ENCODE measurements around the gene SPAG4. TPM values are rescaled to one million over a fixed set of nuclear protein-coding genes. Genes with fewer than 3 reads are reported as not detected.

Gene SPAG4
- total RNA-seq, 2 experiments from 2014 or later, result 6.4 to 6.9 TPM

DNA sequence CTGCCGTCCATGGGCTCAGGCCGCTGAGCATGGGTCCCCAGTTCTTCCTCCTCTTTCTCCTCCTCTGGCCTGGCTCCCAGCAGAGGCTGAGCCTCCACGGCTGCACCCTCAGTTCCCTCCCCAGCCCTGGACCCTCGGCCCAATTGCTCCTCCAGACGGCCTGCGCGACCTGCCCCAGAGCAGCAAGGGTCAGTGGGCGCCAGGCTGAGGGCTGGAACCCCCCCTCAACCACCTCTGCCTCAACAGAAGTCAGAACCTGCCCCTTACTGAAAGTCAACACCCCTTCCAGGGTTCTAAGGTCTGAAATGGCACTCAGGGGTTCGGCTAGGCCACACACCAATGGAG lies 15.9 kb upstream of the SPAG4 start:
- Mint-ChIP-seq H3K36me3 (ENCODE audit: low read depth) (no peaks in the 10 kb centered on the region), H3K27me3 (peaks cover 23% of the 10 kb centered on the region), H3K4me1 (peaks cover 5% of the 10 kb centered on the region), H3K4me3 (no peak overlapping the region), H3K27ac (no peak overlapping the region), H3K9me3 (ENCODE audit: low read depth) (no peaks in the 10 kb centered on the region)
- DNase-seq (no peak), ATAC-seq (no peak)
- POLR2A ChIA-PET, result interaction anchor here (0.6 to 0.8 kb wide), 2 partner anchors 30 to 128 kb away, joined by 3 to 10 read pairs; no protein-coding TSS in a partner anchor
- CTCF ChIA-PET, result no interaction called here
- intact Hi-C loops (cut with DNase I, micrococcal nuclease), result loop anchor here (5.0 kb wide), 3 partner anchors 63 to 137 kb away; partner anchors contain the start of genes CPNE1 (in 1 of the 2), NFS1 (in 1 of the 2), RBM12 (in 1 of the 2) and ROMO1 (in 1 of the 2)

DNA sequence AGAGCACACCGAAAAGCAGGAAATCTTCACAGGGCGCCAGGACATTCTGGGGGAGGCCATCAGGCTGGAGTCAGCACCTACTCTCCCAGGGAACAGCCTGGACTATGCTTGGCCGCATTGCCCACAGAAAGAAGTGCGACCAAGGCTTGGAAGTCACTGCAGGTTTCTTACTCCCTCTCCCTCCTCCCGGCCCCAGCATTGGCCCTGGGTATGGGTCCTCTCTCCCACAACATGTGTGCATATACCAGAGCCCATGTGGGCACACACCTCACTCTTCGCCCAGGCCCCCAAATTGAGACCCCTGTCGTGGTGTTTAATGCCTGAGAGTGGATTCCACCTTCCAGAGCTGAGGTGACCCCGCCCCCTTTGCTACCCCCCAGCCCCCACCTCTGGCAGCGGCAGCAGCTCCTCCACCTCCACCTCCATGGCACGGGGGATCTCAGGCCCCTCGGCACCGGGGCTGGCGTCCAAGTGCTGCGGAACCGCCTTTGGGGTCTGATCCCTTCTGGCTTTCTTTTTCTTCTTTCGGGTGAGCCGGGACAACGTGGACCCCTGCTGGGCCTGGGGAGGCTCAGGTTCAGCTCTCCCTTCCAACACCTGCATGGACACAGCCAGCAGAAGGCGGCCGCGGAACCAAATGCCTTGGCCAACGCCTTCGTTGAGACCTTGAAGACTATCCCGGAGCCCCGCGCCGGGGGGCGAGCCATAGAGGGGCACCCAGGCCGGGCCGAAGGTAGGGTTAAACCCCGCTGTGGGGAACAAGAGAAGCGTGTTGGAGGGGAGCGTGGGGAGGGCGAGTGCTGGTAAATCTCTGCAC lies 15.2 kb upstream of the SPAG4 start:
- peak; percentile 1 for ATAC-seq
- no peaks in the 10 kb centered on the region for H3K9me3 Mint-ChIP-seq (ENCODE audit: low read depth)
- peak overlapping the region; percentile 58 for H3K4me3 Mint-ChIP-seq
- no peaks in the 10 kb centered on the region for H3K36me3 Mint-ChIP-seq (ENCODE audit: low read depth)
- peak; percentile 16 for DNase-seq
- H3K27ac Mint-ChIP-seq, result no peak overlapping the region
- intact Hi-C loops (cut with DNase I, micrococcal nuclease), result loop anchor here (5.0 kb wide), 3 partner anchors 62 to 138 kb away; partner anchors contain the start of genes CPNE1 (in 1 of the 2), NFS1 (in 1 of the 2), RBM12 (in 1 of the 2) and ROMO1 (in 1 of the 2)
- peaks cover 23% of the 10 kb centered on the region for H3K27me3 Mint-ChIP-seq
- peaks cover 5% of the 10 kb centered on the region for H3K4me1 Mint-ChIP-seq
- POLR2A ChIA-PET, result interaction anchor here (0.6 to 1.2 kb wide), 3 partner anchors 15 to 127 kb away, joined by 3 to 10 read pairs (median 6); partner anchors contain the start of gene SPAG4
- CTCF ChIA-PET, result interaction anchor here (0.6 to 1.5 kb wide), 8 partner anchors 9 to 285 kb away, joined by 3 to 6 read pairs (median 4); partner anchors contain the start of gene SPAG4

DNA sequence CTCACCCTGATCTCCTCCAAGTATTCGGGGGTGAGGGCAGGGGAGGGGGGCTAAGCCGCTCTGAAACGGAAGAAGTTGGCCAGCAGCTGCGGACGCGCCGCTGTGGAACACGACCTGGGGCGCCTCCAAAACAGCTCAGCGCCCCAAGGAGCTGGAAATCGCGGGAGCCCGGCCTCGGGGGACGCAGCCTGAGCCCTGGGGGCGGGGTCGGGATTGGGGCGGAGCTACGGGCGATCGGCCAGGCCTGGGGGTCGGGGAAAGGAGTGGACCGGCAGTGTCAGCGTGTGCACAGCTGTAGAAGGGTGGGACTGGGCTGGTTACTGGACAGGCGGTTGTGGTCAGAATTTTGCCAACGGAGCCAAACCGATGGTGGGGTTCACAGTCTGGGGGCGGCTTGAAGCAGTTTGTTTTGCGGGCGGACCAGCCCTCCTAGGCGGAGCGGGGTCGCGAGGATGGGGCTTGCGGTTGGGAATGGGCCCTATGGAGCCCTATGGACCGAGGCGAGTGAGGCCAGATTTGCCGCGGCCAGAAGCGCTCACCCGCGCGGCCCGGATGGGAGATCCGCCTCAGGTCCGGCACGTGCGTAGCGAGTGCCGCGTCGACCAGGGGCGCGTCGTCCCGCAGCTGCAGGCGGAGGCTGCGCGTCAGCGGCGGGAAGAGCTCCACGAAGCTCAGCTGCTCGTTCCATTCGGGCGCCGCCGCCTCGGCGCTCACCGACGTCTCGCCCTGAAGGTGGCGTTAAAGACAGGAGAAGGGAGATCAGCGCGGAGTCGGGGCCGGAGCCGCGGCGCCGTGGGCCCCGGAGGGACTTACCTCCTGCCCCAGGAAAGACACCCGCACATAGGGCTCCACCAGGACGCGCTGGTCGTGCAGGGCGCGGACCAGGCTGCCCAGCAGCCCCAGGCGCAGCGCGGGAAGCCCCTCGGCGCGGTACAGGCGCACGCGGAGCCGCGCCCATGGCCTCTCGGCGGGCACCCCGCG lies 14.3 kb upstream of the SPAG4 start:
- CTCF ChIA-PET, result interaction anchor here (0.6 to 1.5 kb wide), 18 partner anchors 8 to 293 kb away, joined by 3 to 7 read pairs (median 3); partner anchors contain the start of gene SPAG4
- H3K27ac Mint-ChIP-seq, result peak overlapping the region; percentile 49
- POLR2A ChIA-PET, result interaction anchor here (0.6 to 1.2 kb wide), 5 partner anchors 15 to 353 kb away, joined by 3 to 8 read pairs (median 4); partner anchors contain the start of genes SCAND1 and SPAG4
- peaks cover 23% of the 10 kb centered on the region for H3K27me3 Mint-ChIP-seq
- no peaks in the 10 kb centered on the region for H3K36me3 Mint-ChIP-seq (ENCODE audit: low read depth)
- peak; percentile 91 for DNase-seq
- ATAC-seq, result peak; percentile 94
- H3K4me3 Mint-ChIP-seq, result peak overlapping the region; percentile 58
- intact Hi-C loops (cut with DNase I, micrococcal nuclease), result loop anchor here (1.0 to 5.0 kb wide), 8 partner anchors 14 to 353 kb away; partner anchors contain the start of genes NFS1 (in 2 of the 2), ROMO1 (in 2 of the 2), CPNE1 (in 1 of the 2) and RBM12 (in 1 of the 2)
- no peaks in the 10 kb centered on the region for H3K9me3 Mint-ChIP-seq (ENCODE audit: low read depth)
- H3K4me1 Mint-ChIP-seq, result peaks cover 5% of the 10 kb centered on the region

DNA sequence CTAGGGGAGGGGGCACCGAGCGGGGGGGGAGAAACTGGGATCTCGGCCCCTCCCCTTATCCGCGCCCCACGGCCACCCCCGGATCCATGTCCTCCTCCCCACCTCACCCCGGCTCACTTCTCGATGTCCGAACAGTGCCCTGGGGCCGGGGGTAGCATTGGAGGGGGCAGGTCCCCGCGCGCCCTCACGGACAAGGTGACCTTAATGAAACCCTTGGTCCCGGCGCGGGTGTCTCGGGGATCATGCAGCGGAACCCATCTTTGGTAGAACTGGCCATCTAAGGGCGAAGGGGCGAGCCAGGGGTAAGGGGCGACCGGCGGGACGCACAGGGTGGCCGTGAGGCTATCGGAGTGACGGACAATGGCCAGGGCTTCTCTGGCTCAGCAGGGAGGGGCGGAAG lies 13.6 kb upstream of the SPAG4 start:
- Mint-ChIP-seq H3K36me3 (ENCODE audit: low read depth) (no peaks in the 10 kb centered on the region), H3K4me3 (no peak overlapping the region), H3K4me1 (peaks cover 5% of the 10 kb centered on the region), H3K27ac (no peak overlapping the region), H3K9me3 (ENCODE audit: low read depth) (no peaks in the 10 kb centered on the region), H3K27me3 (peaks cover 23% of the 10 kb centered on the region)
- intact Hi-C loops (cut with DNase I, micrococcal nuclease), result loop anchor here (1.0 to 5.0 kb wide), 8 partner anchors 13 to 352 kb away; partner anchors contain the start of genes NFS1 (in 2 of the 2), ROMO1 (in 2 of the 2), CPNE1 (in 1 of the 2) and RBM12 (in 1 of the 2)
- DNase-seq (no peak), ATAC-seq (no peak)
- ChIA-PET POLR2A (interaction anchor here (0.6 to 1.0 kb wide), 3 partner anchors 17 to 352 kb away, joined by 3 to 8 read pairs (median 4); partner anchors contain the start of gene SCAND1), CTCF (interaction anchor here (0.6 to 1.8 kb wide), 9 partner anchors 8 to 292 kb away, joined by 3 to 7 read pairs (median 4); partner anchors contain the start of gene SPAG4)

DNA sequence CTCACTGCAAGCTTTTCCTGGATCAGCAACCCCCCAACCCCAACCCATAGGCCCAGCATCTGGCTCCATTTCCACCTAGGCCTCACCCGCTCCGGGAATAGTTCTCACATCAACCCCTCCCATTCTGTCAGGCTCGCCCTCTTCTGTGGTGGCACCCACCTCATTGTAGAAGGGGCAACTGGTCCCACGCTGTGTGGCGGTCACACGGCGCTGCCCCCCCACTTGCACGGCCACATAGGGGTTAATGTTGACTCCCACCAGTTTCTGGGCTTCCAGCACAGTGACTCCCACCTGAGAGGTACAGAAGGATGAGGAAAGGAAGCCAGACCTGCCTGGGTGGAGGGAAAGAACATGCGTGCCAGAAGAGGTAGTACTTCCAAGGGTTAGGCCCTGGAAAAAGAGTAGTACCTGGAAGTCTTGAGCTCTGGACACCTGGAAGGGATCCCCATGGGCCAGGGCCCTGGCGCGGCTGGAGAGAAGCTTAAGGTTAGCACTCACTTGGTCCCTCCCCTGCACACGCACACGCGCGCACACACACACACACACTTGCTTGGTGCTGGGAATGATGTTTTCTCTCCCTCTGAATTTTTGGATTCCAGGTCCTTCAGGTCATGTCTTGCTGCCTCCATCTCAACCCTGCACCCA lies 12.7 kb upstream of the SPAG4 start:
- Mint-ChIP-seq H3K36me3 (ENCODE audit: low read depth) (no peaks in the 10 kb centered on the region), H3K4me1 (peaks cover 5% of the 10 kb centered on the region), H3K9me3 (ENCODE audit: low read depth) (no peaks in the 10 kb centered on the region), H3K27ac (no peak overlapping the region), H3K4me3 (no peak overlapping the region), H3K27me3 (peaks cover 23% of the 10 kb centered on the region)
- CTCF ChIA-PET, result interaction anchor here (1.6 to 1.8 kb wide), 2 partner anchors 11 to 60 kb away, joined by 4 read pairs; no protein-coding TSS in a partner anchor
- POLR2A ChIA-PET, result interaction anchor here (1.7 kb wide), 1 partner anchor 13 kb away, joined by 4 read pairs; the partner anchor contains the start of gene SPAG4
- no peak for DNase-seq
- ATAC-seq, result no peak
- intact Hi-C loops (cut with DNase I, micrococcal nuclease), result loop anchor here (5.0 kb wide), 3 partner anchors 59 to 141 kb away; partner anchors contain the start of genes CPNE1 (in 1 of the 2), NFS1 (in 1 of the 2), RBM12 (in 1 of the 2) and ROMO1 (in 1 of the 2)

DNA sequence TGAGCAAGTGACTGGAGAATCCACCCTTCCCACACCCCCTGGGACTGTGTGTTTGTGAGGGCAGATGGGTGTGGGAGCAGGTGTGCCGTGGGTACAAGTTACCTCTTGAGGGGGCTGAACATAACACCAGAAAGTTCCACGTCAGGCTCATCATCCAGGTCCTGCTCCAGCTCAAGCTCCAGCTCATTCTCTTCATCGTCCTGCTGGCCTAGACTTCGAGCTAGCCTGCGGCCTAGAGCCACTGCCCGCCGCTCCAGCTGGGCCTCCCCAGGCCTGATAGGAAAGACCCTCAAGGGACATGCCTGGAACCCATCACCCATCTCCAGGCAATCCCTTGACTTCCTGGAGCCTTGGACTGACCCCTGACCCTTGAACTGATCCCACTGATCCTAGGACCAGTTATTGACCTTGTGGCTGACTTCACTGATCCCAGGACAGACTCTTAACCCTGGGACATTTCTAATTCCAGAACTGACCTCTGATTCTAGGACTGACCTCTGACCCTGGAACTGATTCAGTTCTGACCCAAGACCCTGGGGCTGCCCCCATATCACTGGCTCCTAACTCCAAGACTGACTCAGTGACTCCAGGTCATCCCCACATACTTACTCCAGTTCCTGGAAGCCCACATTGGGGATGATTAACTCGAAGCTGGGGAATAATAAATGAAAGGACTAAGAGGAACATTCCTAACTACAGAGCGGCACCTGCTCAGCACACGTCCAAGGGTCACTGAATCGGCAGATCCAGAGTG lies 11.8 kb upstream of the SPAG4 start:
- Mint-ChIP-seq H3K36me3 (ENCODE audit: low read depth) (no peaks in the 10 kb centered on the region), H3K4me3 (no peak overlapping the region), H3K27ac (no peak overlapping the region), H3K4me1 (peaks cover 5% of the 10 kb centered on the region), H3K9me3 (ENCODE audit: low read depth) (no peaks in the 10 kb centered on the region), H3K27me3 (peaks cover 20% of the 10 kb centered on the region)
- CTCF ChIA-PET, result interaction anchor here (1.0 to 1.8 kb wide), 4 partner anchors 12 to 139 kb away, joined by 4 read pairs; partner anchors contain the start of gene SPAG4
- intact Hi-C loops (cut with DNase I, micrococcal nuclease), result loop anchor here (5.0 kb wide), 3 partner anchors 58 to 142 kb away; partner anchors contain the start of genes CPNE1 (in 1 of the 2), NFS1 (in 1 of the 2), RBM12 (in 1 of the 2) and ROMO1 (in 1 of the 2)
- ATAC-seq (no peak), DNase-seq (no peak)
- POLR2A ChIA-PET, result interaction anchor here (1.7 kb wide), 1 partner anchor 12 kb away, joined by 4 read pairs; the partner anchor contains the start of gene SPAG4

DNA sequence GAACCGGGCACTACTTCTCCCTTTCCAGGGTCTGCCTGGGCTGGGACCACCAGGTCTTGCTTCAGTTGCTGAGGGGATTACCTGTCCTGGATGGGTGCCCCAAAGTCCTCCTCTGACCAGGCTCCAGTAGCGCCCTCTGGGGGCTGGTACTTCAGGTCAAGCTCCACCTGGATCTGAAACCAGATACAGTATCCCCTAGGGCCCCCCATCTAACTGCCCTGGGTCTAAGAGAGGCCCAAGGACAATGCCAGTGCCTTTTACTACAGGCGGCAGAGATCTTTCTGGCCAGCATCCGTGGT lies 11.2 kb upstream of the SPAG4 start:
- intact Hi-C loops (cut with DNase I, micrococcal nuclease), result loop anchor here (5.0 kb wide), 3 partner anchors 58 to 142 kb away; partner anchors contain the start of genes CPNE1 (in 1 of the 2), NFS1 (in 1 of the 2), RBM12 (in 1 of the 2) and ROMO1 (in 1 of the 2)
- H3K36me3 Mint-ChIP-seq (ENCODE audit: low read depth), result no peaks in the 10 kb centered on the region
- ChIA-PET CTCF (interaction anchor here (1.0 to 1.6 kb wide), 5 partner anchors 11 to 140 kb away, joined by 4 to 6 read pairs (median 4); partner anchors contain the start of gene SPAG4), POLR2A (interaction anchor here (0.9 kb wide), 1 partner anchor 350 kb away, joined by 8 read pairs; the partner anchor contains the start of gene SCAND1)
- peaks cover 5% of the 10 kb centered on the region for H3K4me1 Mint-ChIP-seq
- ATAC-seq (no peak), DNase-seq (peak; percentile 38)
- no peaks in the 10 kb centered on the region for H3K9me3 Mint-ChIP-seq (ENCODE audit: low read depth)
- H3K27ac Mint-ChIP-seq, result no peak overlapping the region
- peaks cover 17% of the 10 kb centered on the region for H3K27me3 Mint-ChIP-seq
- H3K4me3 Mint-ChIP-seq, result no peak overlapping the region

DNA sequence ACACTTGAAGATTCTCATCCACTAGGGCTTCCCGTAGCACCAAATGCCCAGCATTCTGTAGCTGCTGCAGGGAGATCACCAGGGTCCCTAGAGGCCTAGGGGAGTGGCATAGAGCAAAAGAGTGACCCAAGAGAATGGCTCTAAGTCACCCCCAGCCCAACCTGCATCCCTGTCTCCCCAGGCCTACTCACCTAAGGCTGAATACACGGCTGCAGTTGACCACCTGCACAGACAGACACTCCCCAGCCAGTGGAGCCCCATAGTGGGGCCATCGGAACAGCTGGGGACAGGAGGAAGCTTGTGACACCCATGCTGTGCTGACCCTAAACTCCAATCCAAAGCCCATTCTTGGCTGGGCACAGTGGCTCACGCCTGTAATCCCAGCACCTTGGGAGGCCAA lies 9.5 kb upstream of the SPAG4 start:
- Mint-ChIP-seq H3K4me1 (peaks cover 4% of the 10 kb centered on the region), H3K4me3 (no peak overlapping the region), H3K36me3 (ENCODE audit: low read depth) (no peaks in the 10 kb centered on the region), H3K9me3 (ENCODE audit: low read depth) (no peaks in the 10 kb centered on the region), H3K27ac (no peak overlapping the region), H3K27me3 (peaks cover 10% of the 10 kb centered on the region)
- ChIA-PET CTCF (interaction anchor here (0.7 to 1.2 kb wide), 2 partner anchors 14 to 79 kb away, joined by 4 read pairs; no protein-coding TSS in a partner anchor), POLR2A (no interaction called here)
- no peak for ATAC-seq
- no peak for DNase-seq
- intact Hi-C loops (cut with DNase I, micrococcal nuclease), result no loop called here

DNA sequence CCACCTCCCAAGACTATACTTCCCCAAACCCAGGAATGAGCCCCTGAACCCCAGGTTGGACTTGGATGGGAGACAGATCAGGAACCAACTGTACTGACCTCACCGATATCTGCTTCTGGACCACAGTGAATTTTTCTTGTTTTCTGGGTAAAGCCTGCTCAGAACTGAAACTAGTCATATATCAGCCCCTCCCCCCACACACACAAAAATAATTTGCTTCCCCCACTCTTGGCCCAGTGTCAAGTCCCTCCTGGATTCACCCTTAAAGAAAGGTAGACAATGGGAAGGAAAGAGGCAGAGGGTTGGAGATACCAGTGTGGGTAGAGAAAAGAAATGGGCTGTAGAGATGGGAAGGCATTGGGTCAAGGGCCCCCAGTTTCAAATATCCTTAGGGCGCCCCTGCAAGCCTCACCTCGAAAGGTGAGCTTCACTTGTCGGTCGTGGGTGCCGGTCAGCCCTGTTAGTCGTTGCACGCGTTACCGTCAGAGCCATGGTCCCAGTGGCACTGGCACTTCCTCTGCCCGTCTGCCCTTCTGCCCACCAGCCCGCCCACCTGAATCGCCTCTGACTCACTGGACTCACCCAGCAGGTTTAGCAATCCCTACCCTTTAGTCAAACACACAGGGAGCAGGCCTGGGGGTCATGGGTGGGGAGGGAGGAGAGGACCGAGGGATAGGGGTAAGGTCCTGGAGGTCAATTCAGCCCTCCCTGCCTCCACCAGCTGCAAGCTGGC lies 8.5 kb upstream of the SPAG4 start:
- no peaks in the 10 kb centered on the region for H3K4me1 Mint-ChIP-seq
- peaks cover 7% of the 10 kb centered on the region for H3K27me3 Mint-ChIP-seq
- CTCF ChIA-PET, result interaction anchor here (0.6 to 0.7 kb wide), 2 partner anchors 78 to 1129 kb away, joined by 3 to 4 read pairs; no protein-coding TSS in a partner anchor
- H3K36me3 Mint-ChIP-seq (ENCODE audit: low read depth), result no peaks in the 10 kb centered on the region
- ATAC-seq (peak; percentile 15), DNase-seq (no peak)
- intact Hi-C loops (cut with DNase I, micrococcal nuclease), result no loop called here
- H3K4me3 Mint-ChIP-seq, result no peak overlapping the region
- H3K27ac Mint-ChIP-seq, result no peak overlapping the region
- no peaks in the 10 kb centered on the region for H3K9me3 Mint-ChIP-seq (ENCODE audit: low read depth)
- POLR2A ChIA-PET, result interaction anchor here (1.4 kb wide), 1 partner anchor 56 kb away, joined by 5 read pairs; no protein-coding TSS in a partner anchor

Measured in activated CD4-positive, alpha-beta T cell treated with anti-CD3 and anti-CD28 coated beads for 36 hours (primary cell).